GDM1 (cell line): ENCODE results near the gene ZNF177.
"Not testable (repeated sequence)": the region's sequence is repeated elsewhere in the genome, so short reads cannot be mapped to it uniquely, and the experiment has no call there.

ENCODE experiments used
- DNase-seq: peaks from one replicate; lab custom pipeline; 2025; lab: John Stamatoyannopoulos, UW

ZNF177 gene

GRCh38 chr19:9362905-9363304, at the start of gene ZNF177:
ZNF177 (plus strand) TSS chr19:9363013; CDS start chr19:9378312, 15,299 bp downstream.
- no peak for DNase-seq

DNA sequence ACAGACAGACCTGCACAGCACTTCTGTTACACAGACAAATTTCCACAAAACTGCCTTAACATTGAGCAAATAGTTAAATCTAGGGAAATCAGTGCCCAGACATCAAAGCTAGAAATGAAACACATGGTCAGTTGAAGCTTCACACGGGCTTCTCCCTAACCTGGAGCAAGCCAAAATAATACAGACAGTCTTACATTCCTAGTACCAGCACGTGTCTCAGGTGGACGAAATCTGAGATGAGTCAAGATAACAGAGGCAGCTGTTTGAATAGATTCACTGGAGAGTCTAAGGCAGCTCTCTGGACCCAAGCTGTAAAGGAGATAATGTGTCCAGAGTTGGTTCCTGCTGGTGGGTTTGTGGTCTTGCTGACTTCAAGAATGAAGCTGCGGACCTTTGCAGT, 49.1 kb upstream of the ZNF177 start:
- DNase-seq, result no peak

- no peak for DNase-seq
Observed at GRCh38 chr19:9321338-9321737, 41.5 kb upstream of the ZNF177 start.

- DNase-seq, result not testable (repeated sequence)
Observed at GRCh38 chr19:9321756-9322155, 41.1 kb upstream of the ZNF177 start.

- DNase-seq, result not testable (repeated sequence)
Observed at GRCh38 chr19:9322201-9322600, 40.6 kb upstream of the ZNF177 start.

GRCh38 chr19:9323557-9323918, 39.3 kb upstream of the ZNF177 start:
- DNase-seq, result peak; percentile 72

DNA sequence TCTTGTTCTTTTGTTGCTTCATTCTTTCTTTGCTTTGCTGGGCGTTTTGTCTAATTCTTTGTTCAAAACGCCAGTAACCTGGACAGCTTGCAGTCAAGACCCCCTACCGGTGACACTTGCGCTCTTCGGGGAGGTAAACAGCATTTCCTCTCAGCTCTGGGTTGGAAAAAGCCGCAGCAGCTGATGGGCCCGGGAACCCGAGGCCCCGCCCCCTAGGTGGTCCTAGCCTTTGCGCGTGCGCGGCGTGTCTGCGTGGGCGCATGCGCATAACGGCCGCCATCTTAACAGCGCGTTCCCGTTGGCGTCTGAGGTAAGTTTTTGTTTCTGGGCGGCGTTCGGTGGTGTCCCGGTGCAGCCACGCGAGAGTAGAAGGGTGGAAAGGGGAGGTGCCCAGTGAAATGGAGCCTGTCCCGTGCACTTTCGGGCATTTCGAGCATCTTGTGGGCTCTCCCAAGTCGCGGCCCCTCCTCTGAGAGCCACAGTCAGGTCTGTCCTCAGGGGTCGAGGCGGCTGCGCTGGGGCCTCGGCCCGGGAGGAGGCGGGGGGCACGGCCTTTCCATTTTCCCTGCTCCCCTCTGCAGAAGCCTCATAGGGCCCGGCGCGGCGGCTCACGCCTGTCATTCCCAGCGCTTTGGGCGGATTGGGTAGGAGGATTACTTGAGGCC, 38.8 kb upstream of the ZNF177 start, which contains the start of gene ZNF559:
Gene ZNF559, plus strand, starts transcription at position 261 of the 665 bp plus-strand sequence. CDS start 14,371 bp downstream, outside the sequence.
- DNase-seq, result peak; percentile 93

- DNase-seq, result no peak
Observed at GRCh38 chr19:9324584-9324962, 38.2 kb upstream of the ZNF177 start.

DNA sequence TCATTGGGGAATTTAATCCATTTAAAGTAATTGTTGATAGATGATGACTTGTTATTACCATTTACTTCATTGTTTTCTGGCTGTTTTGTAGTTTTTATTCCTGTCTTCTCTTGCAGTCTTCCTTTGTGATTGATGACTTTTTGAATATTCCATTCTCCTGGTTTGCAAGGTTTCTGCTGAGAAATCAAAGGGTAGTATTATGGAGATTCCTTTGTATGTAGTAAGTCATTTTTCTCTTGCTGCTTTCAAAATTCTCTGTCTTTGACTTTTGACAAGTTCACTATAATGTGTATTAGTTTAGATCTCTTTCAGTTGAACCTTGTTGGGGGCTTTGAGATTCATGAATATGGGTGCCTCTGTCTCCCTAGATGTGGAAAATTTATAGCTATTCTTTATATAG, 32.8 kb upstream of the ZNF177 start:
- no peak for DNase-seq

DNA sequence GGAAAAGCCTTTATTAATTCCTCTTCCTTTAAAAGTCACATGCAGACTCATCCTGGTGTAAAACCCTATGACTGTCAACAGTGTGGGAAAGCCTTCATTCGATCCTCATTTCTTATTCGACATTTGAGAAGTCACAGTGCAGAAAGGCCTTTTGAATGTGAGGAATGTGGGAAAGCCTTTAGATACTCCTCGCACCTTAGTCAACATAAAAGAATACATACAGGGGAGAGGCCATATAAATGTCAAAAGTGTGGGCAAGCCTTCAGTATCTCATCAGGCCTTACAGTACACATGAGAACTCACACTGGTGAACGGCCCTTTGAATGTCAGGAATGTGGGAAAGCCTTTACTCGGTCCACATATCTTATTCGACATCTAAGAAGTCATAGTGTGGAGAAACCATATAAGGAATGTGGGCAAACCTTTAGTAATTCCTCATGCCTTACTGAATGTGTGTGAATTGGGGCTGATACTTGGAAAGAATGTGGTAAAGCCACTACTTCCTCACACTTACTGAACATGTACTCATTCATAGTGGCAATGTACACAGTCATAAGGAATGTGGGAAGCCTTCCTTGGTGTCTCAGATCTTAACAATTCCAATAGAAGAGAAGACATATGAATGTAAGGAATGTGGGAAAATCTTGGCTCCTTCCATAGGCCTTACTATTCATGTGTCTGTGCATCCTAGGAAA, 20.1 kb upstream of the ZNF177 start:
- no peak for DNase-seq

DNA sequence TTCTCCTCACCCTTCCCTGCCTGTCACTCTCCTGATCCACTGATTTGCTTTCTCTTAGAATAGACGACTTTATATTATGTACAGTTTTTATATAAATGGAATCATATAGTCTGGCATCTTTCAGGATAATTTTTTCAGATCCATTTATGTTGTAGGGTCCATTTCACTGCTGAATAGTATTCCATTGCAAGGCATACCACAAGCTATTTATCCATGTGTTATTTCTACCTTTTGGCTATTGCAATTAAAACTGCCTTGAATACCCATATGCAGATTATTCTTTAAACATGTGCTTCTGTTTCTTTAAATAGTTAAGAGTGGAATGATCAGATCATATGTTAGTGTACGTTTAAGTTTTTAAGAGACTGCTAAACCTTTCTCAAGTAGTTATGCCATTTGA, 17.8 kb upstream of the ZNF177 start:
- DNase-seq, result no peak

GRCh38 chr19:9348253-9348652, 14.6 kb upstream of the ZNF177 start:
- no peak for DNase-seq

DNA sequence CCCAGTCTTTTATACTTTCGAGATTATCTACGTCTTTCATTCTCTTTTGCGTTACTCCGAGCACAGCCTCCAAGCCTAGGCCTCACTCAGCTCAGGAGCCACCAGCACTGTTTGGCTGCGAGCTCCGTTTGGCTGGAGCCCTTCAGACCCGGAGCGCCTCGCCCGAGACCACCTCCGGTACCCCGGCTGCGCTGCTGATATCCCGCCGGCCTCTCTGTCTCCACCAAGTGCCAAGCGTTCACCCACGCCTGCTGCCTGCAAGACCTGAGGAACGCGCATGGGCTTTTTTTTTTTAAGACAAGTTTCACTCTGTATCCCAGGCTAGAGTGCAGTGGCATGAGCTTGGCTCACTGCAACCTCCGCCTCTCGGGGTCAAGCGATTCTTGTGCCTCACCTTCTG, 14.1 kb upstream of the ZNF177 start:
- no peak for DNase-seq

DNA sequence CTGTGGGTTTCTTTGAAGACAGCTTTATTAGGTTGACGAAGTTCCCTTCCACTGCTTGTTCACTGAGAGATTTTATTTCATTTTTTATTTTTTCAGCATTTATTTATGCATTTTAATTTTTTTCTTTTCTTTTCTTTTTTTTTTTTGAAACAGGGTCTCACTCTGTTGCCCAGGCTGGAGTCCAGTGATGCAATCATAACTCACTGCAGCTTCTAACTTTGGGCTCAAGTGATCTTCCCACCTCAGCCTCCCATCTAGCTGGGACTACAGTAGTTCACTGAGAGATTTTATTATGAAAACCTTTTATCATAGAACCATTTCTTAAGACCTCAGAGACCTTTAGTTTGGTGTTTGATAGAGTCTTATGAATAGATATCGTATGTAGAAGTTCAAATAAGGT, 10.3 kb upstream of the ZNF177 start:
- no peak for DNase-seq

DNA sequence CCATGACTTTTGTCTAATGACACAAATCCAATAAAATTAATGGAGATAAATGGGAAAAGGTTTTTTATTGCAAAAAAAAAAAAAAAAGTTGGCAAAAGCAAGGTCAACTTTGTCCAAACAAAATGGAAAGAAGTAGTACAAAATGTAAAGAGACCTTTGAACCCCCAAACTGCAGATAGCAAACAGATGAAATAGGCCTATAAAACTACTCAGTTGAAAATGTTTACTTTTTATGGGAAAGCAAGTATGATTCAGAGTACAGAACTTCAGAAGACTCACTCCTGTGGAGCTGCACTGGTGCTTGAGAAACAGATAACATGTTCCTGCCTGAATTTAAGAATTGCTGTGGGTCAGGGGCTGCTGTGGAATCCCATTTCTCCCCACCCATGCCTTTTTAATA, 9.8 kb upstream of the ZNF177 start:
- no peak for DNase-seq

DNA sequence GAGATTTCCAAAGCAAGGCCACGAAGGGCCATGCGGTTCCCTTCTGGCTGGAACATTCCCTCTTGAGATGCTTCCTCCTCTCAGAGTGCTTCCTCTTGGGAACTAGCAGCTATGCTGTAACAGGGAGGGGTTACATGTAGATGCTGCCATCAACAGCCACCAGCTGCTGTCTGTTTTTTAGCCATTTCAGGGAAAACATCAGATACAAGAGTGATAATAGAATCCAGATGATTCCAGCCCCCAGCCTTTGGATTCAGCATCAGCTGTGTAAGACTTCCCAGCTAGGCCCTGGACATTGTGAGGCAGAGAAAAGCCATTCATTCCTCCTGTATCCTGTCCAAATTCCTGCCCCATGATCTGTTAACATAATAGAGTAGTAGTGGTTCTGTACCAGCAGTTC, 8.2 kb upstream of the ZNF177 start:
- no peak for DNase-seq

- no peak for DNase-seq
Observed at GRCh38 chr19:9370738-9371619, 8.2 kb downstream of the ZNF177 start.

GRCh38 chr19:9381361-9381785, 18.6 kb downstream of the ZNF177 start:
- no peak for DNase-seq

GRCh38 chr19:9406798-9407352, 44.1 kb downstream of the ZNF177 start:
- DNase-seq, result no peak

GRCh38 chr19:9407827-9408226, 45.0 kb downstream of the ZNF177 start:
- peak; percentile 11 for DNase-seq

DNA sequence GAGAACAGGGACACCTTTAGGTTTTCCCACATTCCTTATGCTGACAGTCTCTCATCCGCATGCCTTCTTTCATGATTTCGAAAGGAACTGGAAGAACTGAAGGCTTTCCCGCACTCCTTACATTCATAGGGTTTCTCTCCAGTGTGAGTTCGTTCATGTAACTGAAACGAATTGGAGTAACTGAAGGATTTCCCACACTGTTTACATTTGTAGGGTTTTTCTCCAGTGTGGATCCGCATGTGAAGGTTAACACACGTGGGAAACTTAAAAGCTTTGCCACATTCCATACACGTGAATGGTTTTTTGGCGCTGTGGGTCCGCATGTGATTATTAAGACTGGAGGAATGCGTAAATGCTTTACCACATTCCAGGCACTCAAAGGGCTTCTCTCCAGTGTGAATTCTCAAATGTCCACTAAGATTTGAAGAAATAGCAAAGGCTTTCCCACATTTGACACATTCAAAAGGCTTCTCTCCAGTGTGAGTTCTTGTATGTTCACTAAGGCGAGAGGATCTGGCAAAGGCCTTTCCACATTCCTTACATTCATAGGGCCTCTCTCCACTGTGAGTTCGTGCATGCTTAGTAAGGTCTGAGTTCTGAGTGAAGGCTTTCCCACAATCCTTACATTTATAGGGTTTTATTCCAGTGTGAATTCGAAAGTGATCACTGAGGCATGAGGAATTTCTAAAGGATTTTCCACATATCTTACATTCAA, 50.6 kb downstream of the ZNF177 start:
- no peak for DNase-seq

DNA sequence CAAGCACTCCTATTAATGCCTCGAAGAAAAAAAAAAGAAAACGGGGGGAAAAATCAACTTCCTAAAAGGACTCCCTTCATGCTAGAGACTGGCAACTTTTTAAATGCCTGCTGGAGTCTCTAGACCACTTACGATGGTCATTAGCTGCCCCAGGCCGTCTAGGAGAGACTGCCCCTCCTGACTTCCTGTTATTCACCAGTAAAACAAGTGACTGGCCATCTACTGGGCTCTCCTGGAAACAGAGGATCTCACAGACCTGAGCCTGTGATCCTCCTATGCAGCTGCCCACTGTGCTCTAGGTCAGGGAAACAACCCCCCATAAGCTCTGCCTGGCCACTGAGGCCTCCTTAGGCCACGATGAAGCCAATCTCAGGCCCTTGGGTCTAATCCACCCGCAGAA, 65.1 kb downstream of the ZNF177 start:
- no peak for DNase-seq
